A549 treated with Hydrocortisone at 1 μM for 4 hours (cell line): ENCODE results near the gene PCDHGA4. TPM values are rescaled to one million over a fixed set of nuclear protein-coding genes. Genes with fewer than 3 reads are reported as not detected.

Source experiments
- total RNA-seq: library from RNA; stranded (reverse); fragments of 200-300 nt; extraction: Qiagen RNA extraction; gene quantifications from 5 replicates; pipeline ENCODE4 v1.2.3, GENCODE V29; 2022

Gene PCDHGA4
- 0.06 to 0.16 TPM (median 0.12 TPM) in 4 of 5 replicates, not detected in the other for total RNA-seq

GRCh38 chr5:141354900-141355469, at the start of gene PCDHGA4:
Gene PCDHGA4 (plus strand): TSS chr5:141355021. CDS start chr5:141355108, 87 bp downstream.

GRCh38 chr5:141320225-141321169, 34.3 kb upstream of the PCDHGA4 start, which contains the start of gene TAF7:
Gene TAF7 (minus strand): TSS chr5:141320784. CDS start chr5:141320044, 740 bp downstream.

GRCh38 chr5:141330299-141331080, 24.3 kb upstream of the PCDHGA4 start, which contains the start of gene PCDHGA1:
Gene PCDHGA1 (plus strand): TSS chr5:141330514.

GRCh38 chr5:141338538-141339306, 16.1 kb upstream of the PCDHGA4 start, which contains the start of gene PCDHGA2:
Gene PCDHGA2 (plus strand): TSS chr5:141338760.

GRCh38 chr5:141343242-141343952, 11.4 kb upstream of the PCDHGA4 start, which contains the start of gene PCDHGA3:
Gene PCDHGA3 (plus strand): TSS chr5:141343829. CDS start chr5:141344034, 205 bp downstream.

GRCh38 chr5:141349917-141350619, 4.8 kb upstream of the PCDHGA4 start, which contains the start of gene PCDHGB1:
Gene PCDHGB1 (plus strand): TSS chr5:141350099. CDS start chr5:141350261, 162 bp downstream.

GRCh38 chr5:141359790-141360426, 5.1 kb downstream of the PCDHGA4 start, which contains the start of gene PCDHGB2:
Gene PCDHGB2 (plus strand): TSS chr5:141359994. CDS start chr5:141360136, 142 bp downstream.

GRCh38 chr5:141363952-141364660, 9.3 kb downstream of the PCDHGA4 start, which contains the start of gene PCDHGA5:
Gene PCDHGA5 (plus strand): TSS chr5:141364162. CDS start chr5:141364331, 169 bp downstream.

GRCh38 chr5:141369994-141370848, 15.4 kb downstream of the PCDHGA4 start, which contains the start of gene PCDHGB3:
Gene PCDHGB3 (plus strand): TSS chr5:141370242. CDS start chr5:141370395, 153 bp downstream.

GRCh38 chr5:141373673-141374317, 19.0 kb downstream of the PCDHGA4 start, which contains the start of gene PCDHGA6:
Gene PCDHGA6 (plus strand): TSS chr5:141373891. CDS start chr5:141374084, 193 bp downstream.

GRCh38 chr5:141382469-141383294, 27.9 kb downstream of the PCDHGA4 start, which contains the start of gene PCDHGA7:
Gene PCDHGA7 (plus strand): TSS chr5:141382742. CDS start chr5:141382900, 158 bp downstream.

GRCh38 chr5:141387557-141388311, 32.9 kb downstream of the PCDHGA4 start, which contains the start of gene PCDHGB4:
Gene PCDHGB4 (plus strand): TSS chr5:141387698. CDS start chr5:141387885, 187 bp downstream.

GRCh38 chr5:141392429-141393198, 37.8 kb downstream of the PCDHGA4 start, which contains the start of gene PCDHGA8:
Gene PCDHGA8 (plus strand): TSS chr5:141392633. CDS start chr5:141392814, 181 bp downstream.

